WTC11 (cell line): ENCODE measurements around the gene EFCAB14. TPM values are rescaled to one million over a fixed set of nuclear protein-coding genes. Genes with fewer than 3 reads are reported as not detected.

Experiments
- ATAC-seq: fragments of 200-7000 bp; cut with Tn5 transposase; 2 replicates; pipeline ENCODE4 v1.10.0; 2021; ENCODE audit warnings: mild to moderate bottlenecking, moderate library complexity
- CTCF ChIA-PET: fragments of 300-600 bp; sonication (Branson Sonifier 250); formaldehyde crosslinking; loops from one replicate; lab custom pipeline; 2021; ENCODE audit warnings: antibody characterized with exemption; lab: Charles Lee
- POLR2A ChIA-PET: fragments of 350-600 bp; sonication (Branson Sonifier 250); formaldehyde crosslinking; loops from one replicate; lab custom pipeline; 2021; ENCODE audit warnings: antibody characterized with exemption; lab: Charles Lee
- DNase-seq: peaks from one replicate; pipeline ENCODE4 v3.0.0; 2021; ENCODE audit warnings: low spot score
- H3K27ac Mint-ChIP-seq: 2 replicates; pipeline ENCODE4 v1.8.0; 2021; ENCODE audit warnings: mixed read lengths
- H3K27me3 Mint-ChIP-seq: 2 replicates; pipeline ENCODE4 v1.8.0; 2021; ENCODE audit warnings: low read depth, mild to moderate bottlenecking, moderate library complexity, mixed read lengths
- H3K36me3 Mint-ChIP-seq: 2 replicates; pipeline ENCODE4 v1.8.0; 2021; ENCODE audit warnings: mixed read lengths
- H3K4me1 Mint-ChIP-seq: 2 replicates; pipeline ENCODE4 v1.8.0; 2022; ENCODE audit warnings: mixed read lengths
- H3K4me3 Mint-ChIP-seq: 2 replicates; pipeline ENCODE4 v1.8.0; 2021; ENCODE audit warnings: mild to moderate bottlenecking, moderate library complexity, mixed read lengths
- H3K9me3 Mint-ChIP-seq: 2 replicates; pipeline ENCODE4 v1.8.0; 2021; ENCODE audit warnings: mixed read lengths
- ATF2 ChIP-seq: sonication (generic); formaldehyde crosslinking; IDR thresholded peaks from 2 replicates; pipeline ENCODE4 v1.8.1; 2022; ENCODE audit warnings: low read depth, missing genetic modification reagents, borderline replicate concordance
- CDX4 ChIP-seq: fragments of 250-450 bp; sonication (Bioruptor Pico); IDR thresholded peaks from 2 replicates; pipeline ENCODE4 v1.9.0; 2021; ENCODE audit warnings: moderate library complexity, mild to moderate bottlenecking, inconsistent platforms, borderline replicate concordance
- CREB1 ChIP-seq: sonication (generic); formaldehyde crosslinking; IDR thresholded peaks from 2 replicates; pipeline ENCODE4 v1.8.0; 2023; ENCODE audit warnings: mild to moderate bottlenecking, missing genetic modification reagents
- CTCF ChIP-seq: fragments of 200-600 bp; IDR thresholded peaks from 2 replicates; pipeline ENCODE4 v1.8.0; 2022; ENCODE audit warnings: antibody characterized with exemption
- ETV6 ChIP-seq: sonication (generic); formaldehyde crosslinking; IDR thresholded peaks from 2 replicates; pipeline ENCODE4 v1.8.1; 2022; ENCODE audit warnings: mild to moderate bottlenecking, missing genetic modification reagents
- FOXK1 ChIP-seq: sonication (generic); formaldehyde crosslinking; IDR thresholded peaks from 2 replicates; pipeline ENCODE4 v1.8.0; 2022; ENCODE audit warnings: mild to moderate bottlenecking, moderate library complexity, missing genetic modification reagents
- HMGA2 ChIP-seq: fragments of 250-450 bp; sonication (Bioruptor Pico); IDR thresholded peaks from 2 replicates; pipeline ENCODE4 v1.4.0; 2021; ENCODE audit warnings: mild to moderate bottlenecking, moderate library complexity
- IRF1 ChIP-seq: sonication (generic); formaldehyde crosslinking; IDR thresholded peaks from 2 replicates; pipeline ENCODE4 v1.8.0; 2023; ENCODE audit warnings: missing genetic modification reagents
- KAT7 ChIP-seq: sonication (generic); formaldehyde crosslinking; IDR thresholded peaks from 2 replicates; pipeline ENCODE4 v1.8.1; 2023; ENCODE audit warnings: missing genetic modification reagents, mild to moderate bottlenecking, borderline replicate concordance
- PRDM15 ChIP-seq: sonication (generic); formaldehyde crosslinking; IDR thresholded peaks from 2 replicates; pipeline ENCODE4 v1.8.0; 2022; ENCODE audit warnings: missing genetic modification reagents
- RORB ChIP-seq: fragments of 250-450 bp; sonication (Bioruptor Pico); IDR thresholded peaks from 2 replicates; pipeline ENCODE4 v1.9.0; 2021; ENCODE audit warnings: mild to moderate bottlenecking
- SOX15 ChIP-seq: fragments of 250-450 bp; sonication (Bioruptor Pico); IDR thresholded peaks from 2 replicates; pipeline ENCODE4 v1.9.0; 2021; ENCODE audit warnings: mild to moderate bottlenecking
- STAT6 ChIP-seq: sonication (generic); formaldehyde crosslinking; conservative IDR thresholded peaks from 2 replicates; pipeline ENCODE4 v1.8.1; 2023; ENCODE audit warnings: mild to moderate bottlenecking, low read depth, missing genetic modification reagents, moderate library complexity
- TEAD4 ChIP-seq: sonication (generic); formaldehyde crosslinking; IDR thresholded peaks from 2 replicates; pipeline ENCODE4 v1.8.0; 2022; ENCODE audit warnings: mild to moderate bottlenecking, missing genetic modification reagents
- USF2 ChIP-seq: sonication (generic); formaldehyde crosslinking; IDR thresholded peaks from 2 replicates; pipeline ENCODE4 v1.8.1; 2023; ENCODE audit warnings: mild to moderate bottlenecking, missing genetic modification reagents, moderate library complexity
- ZMAT4 ChIP-seq: fragments of 250-450 bp; sonication (Bioruptor Pico); IDR thresholded peaks from 2 replicates; pipeline ENCODE4 v1.9.0; 2021; ENCODE audit warnings: mild to moderate bottlenecking
- ZNF263 ChIP-seq: sonication (generic); formaldehyde crosslinking; IDR thresholded peaks from 2 replicates; pipeline ENCODE4 v1.8.1; 2022; ENCODE audit warnings: low read depth, mild to moderate bottlenecking, moderate library complexity, missing genetic modification reagents
- ZNF425 ChIP-seq: fragments of 250-450 bp; sonication (Bioruptor Pico); conservative IDR thresholded peaks from 2 replicates; pipeline ENCODE4 v1.9.0; 2021; ENCODE audit warnings: mild to moderate bottlenecking
- total RNA-seq: library from RNA; stranded (reverse); gene quantifications from 3 replicates; pipeline ENCODE4 v1.2.3, GENCODE V29; 2021

Gene EFCAB14
- total RNA-seq, 1 experiment from 2014 or later = 46.2 TPM

GRCh38 chr1:46753985-46754384 lies 35.1 kb upstream of the EFCAB14 start:
- H3K36me3 Mint-ChIP-seq = no peaks in the 10 kb centered on the region
- ATAC-seq (no peak), DNase-seq (no peak)
- ChIA-PET CTCF (no interaction called here), POLR2A (no interaction called here)
- no peaks in the 10 kb centered on the region for H3K9me3 Mint-ChIP-seq
- no peak overlapping the region for H3K4me3 Mint-ChIP-seq
- peaks cover 12% of the 10 kb centered on the region for H3K27me3 Mint-ChIP-seq
- no peak for TF ChIP-seq CREB1
- no peak for TF ChIP-seq TEAD4 (CRISPR knock-in tag)
- no peak for TF ChIP-seq CTCF
- no peak for TF ChIP-seq FOXK1
- no peak for TF ChIP-seq IRF1 (CRISPR knock-in tag)
- no peak for TF ChIP-seq ETV6 (CRISPR knock-in tag)
- TF ChIP-seq ZNF425 (CRISPR knock-in tag) = no peak
- no peak for TF ChIP-seq RORB (CRISPR knock-in tag)
- no peak for TF ChIP-seq STAT6 (CRISPR knock-in tag)
- TF ChIP-seq PRDM15 (CRISPR knock-in tag) = no peak
- TF ChIP-seq USF2 = no peak
- no peak for TF ChIP-seq ZNF263
- no peak for TF ChIP-seq ZMAT4 (CRISPR knock-in tag)
- no peak for TF ChIP-seq SOX15 (CRISPR knock-in tag)
- no peak for TF ChIP-seq HMGA2 (CRISPR knock-in tag)
- TF ChIP-seq CDX4 (CRISPR knock-in tag) = no peak
- no peak for TF ChIP-seq ATF2 (CRISPR knock-in tag)
- no peak for TF ChIP-seq KAT7
- peaks cover 30% of the 10 kb centered on the region for H3K4me1 Mint-ChIP-seq
- H3K27ac Mint-ChIP-seq = no peak overlapping the region
